Measurements from ENCODE around the gene DOP1A.

GRCh38 chr6:83092756-83093399 lies 25.4 kb downstream of the DOP1A start:
- TF ChIP-seq CTCF (IDR thresholded peaks at IDR 0.05) = no peak
- TF ChIP-seq POLR2A (IDR thresholded peaks at IDR 0.05) = no peak

Data from gastroesophageal sphincter (tissue), 3 donors.